Rectal smooth muscle tissue (tissue), 1 donor: ENCODE data around the gene SNHG17.
"Not testable (repeated sequence)": the region's sequence is repeated elsewhere in the genome, so short reads cannot be mapped to it uniquely, and the experiment has no call there.

Experiments
- H3K27ac ChIP-seq: one replicate; pipeline ENCODE4 v1.7.0; 2013; ENCODE audit warnings: low read depth, low read length, inconsistent platforms
- H3K27me3 ChIP-seq: one replicate; pipeline ENCODE4 v1.7.0; 2013; ENCODE audit warnings: low read length; ENCODE audit not compliant: control insufficient read depth, insufficient read depth
- H3K36me3 ChIP-seq: one replicate; pipeline ENCODE4 v1.7.0; 2013; ENCODE audit warnings: low read length; ENCODE audit not compliant: control insufficient read depth, insufficient read depth
- H3K4me1 ChIP-seq: one replicate; pipeline ENCODE4 v1.7.0; 2013; ENCODE audit warnings: low read length; ENCODE audit not compliant: control insufficient read depth, insufficient read depth
- H3K4me3 ChIP-seq: one replicate; pipeline ENCODE4 v1.7.0; 2013; ENCODE audit warnings: low read length
- H3K9ac ChIP-seq: one replicate; pipeline ENCODE4 v1.7.0; 2013; ENCODE audit warnings: low read length

Gene SNHG17

GRCh38 chr20:38405132-38405531 lies 30.0 kb downstream of the SNHG17 start:
- Histone ChIP-seq H3K36me3 (no peaks in the 10 kb centered on the region), H3K9ac (no peak overlapping the region), H3K27ac (no peak overlapping the region), H3K27me3 (no peaks in the 10 kb centered on the region), H3K4me3 (no peak overlapping the region), H3K4me1 (no peaks in the 10 kb centered on the region)

- H3K27me3 ChIP-seq: no peaks in the 10 kb centered on the region
- H3K27ac ChIP-seq: no peak overlapping the region
- H3K4me1 ChIP-seq: no peaks in the 10 kb centered on the region
- no peak overlapping the region for H3K4me3 ChIP-seq
- no peak overlapping the region for H3K9ac ChIP-seq
- no peaks in the 10 kb centered on the region for H3K36me3 ChIP-seq
Measured at GRCh38 chr20:38404016-38404415, 31.1 kb downstream of the SNHG17 start.

GRCh38 chr20:38402816-38403215 lies 32.3 kb downstream of the SNHG17 start:
- H3K36me3 ChIP-seq: no peaks in the 10 kb centered on the region
- H3K27me3 ChIP-seq: no peaks in the 10 kb centered on the region
- H3K4me3 ChIP-seq: no peak overlapping the region
- no peak overlapping the region for H3K9ac ChIP-seq
- no peaks in the 10 kb centered on the region for H3K4me1 ChIP-seq
- no peak overlapping the region for H3K27ac ChIP-seq

- Histone ChIP-seq H3K36me3 (no peaks in the 10 kb centered on the region), H3K27me3 (no peaks in the 10 kb centered on the region), H3K4me1 (no peaks in the 10 kb centered on the region), H3K9ac (no peak overlapping the region), H3K27ac (no peak overlapping the region), H3K4me3 (no peak overlapping the region)
Measured at GRCh38 chr20:38402089-38402488, 33.0 kb downstream of the SNHG17 start.

- not testable (repeated sequence) for H3K27ac ChIP-seq, H3K4me1 ChIP-seq, H3K9ac ChIP-seq, H3K36me3 ChIP-seq, H3K27me3 ChIP-seq, H3K4me3 ChIP-seq
Measured at GRCh38 chr20:38395751-38396395, 39.3 kb downstream of the SNHG17 start.

GRCh38 chr20:38395165-38395564 lies 40.0 kb downstream of the SNHG17 start:
- Histone ChIP-seq H3K4me1 (no peaks in the 10 kb centered on the region), H3K4me3 (no peak overlapping the region), H3K27me3 (no peaks in the 10 kb centered on the region), H3K36me3 (no peaks in the 10 kb centered on the region), H3K27ac (no peak overlapping the region), H3K9ac (no peak overlapping the region)

GRCh38 chr20:38393259-38393658 lies 41.9 kb downstream of the SNHG17 start:
- H3K9ac ChIP-seq: no peak overlapping the region
- no peak overlapping the region for H3K27ac ChIP-seq
- H3K4me1 ChIP-seq: no peaks in the 10 kb centered on the region
- no peaks in the 10 kb centered on the region for H3K36me3 ChIP-seq
- H3K27me3 ChIP-seq: no peaks in the 10 kb centered on the region
- H3K4me3 ChIP-seq: no peak overlapping the region

GRCh38 chr20:38392356-38392755 lies 42.8 kb downstream of the SNHG17 start:
- Histone ChIP-seq H3K27ac (no peak overlapping the region), H3K27me3 (no peaks in the 10 kb centered on the region), H3K4me1 (no peaks in the 10 kb centered on the region), H3K9ac (no peak overlapping the region), H3K4me3 (no peak overlapping the region), H3K36me3 (no peaks in the 10 kb centered on the region)

- Histone ChIP-seq H3K9ac (no peak overlapping the region), H3K4me3 (no peak overlapping the region), H3K27ac (no peak overlapping the region), H3K4me1 (no peaks in the 10 kb centered on the region), H3K27me3 (no peaks in the 10 kb centered on the region), H3K36me3 (no peaks in the 10 kb centered on the region)
Measured at GRCh38 chr20:38387953-38388352, 47.2 kb downstream of the SNHG17 start.

GRCh38 chr20:38386851-38387250 lies 48.3 kb downstream of the SNHG17 start:
- Histone ChIP-seq H3K4me1 (no peaks in the 10 kb centered on the region), H3K27ac (no peak overlapping the region), H3K9ac (no peak overlapping the region), H3K4me3 (no peak overlapping the region), H3K27me3 (no peaks in the 10 kb centered on the region), H3K36me3 (no peaks in the 10 kb centered on the region)

- no peaks in the 10 kb centered on the region for H3K27me3 ChIP-seq
- H3K4me3 ChIP-seq: no peak overlapping the region
- H3K27ac ChIP-seq: no peak overlapping the region
- H3K9ac ChIP-seq: no peak overlapping the region
- no peaks in the 10 kb centered on the region for H3K36me3 ChIP-seq
- H3K4me1 ChIP-seq: no peaks in the 10 kb centered on the region
Measured at GRCh38 chr20:38386004-38386403, 49.1 kb downstream of the SNHG17 start.

- no peak overlapping the region for H3K9ac ChIP-seq
- no peaks in the 10 kb centered on the region for H3K27me3 ChIP-seq
- H3K36me3 ChIP-seq: no peaks in the 10 kb centered on the region
Measured at GRCh38 chr20:38383147-38383546, 52.0 kb downstream of the SNHG17 start.

GRCh38 chr20:38377838-38378237 lies 57.3 kb downstream of the SNHG17 start:
- not testable (repeated sequence) for H3K27me3 ChIP-seq, H3K4me1 ChIP-seq, H3K27ac ChIP-seq, H3K36me3 ChIP-seq, H3K4me3 ChIP-seq, H3K9ac ChIP-seq

More at GRCh38 chr20:38383147-38383546, 52.0 kb downstream of the SNHG17 start:
- Histone ChIP-seq H3K27ac (no peak overlapping the region), H3K4me3 (no peak overlapping the region), H3K4me1 (no peaks in the 10 kb centered on the region)
